ENCODE measurements around the gene METTL22. TPM values are rescaled to one million over a fixed set of nuclear protein-coding genes. Genes with fewer than 3 reads are reported as not detected.

The METTL22 gene
- total and polyA plus RNA-seq, 2 donors from 2014 or later = 12.0 to 26.2 TPM

DNA sequence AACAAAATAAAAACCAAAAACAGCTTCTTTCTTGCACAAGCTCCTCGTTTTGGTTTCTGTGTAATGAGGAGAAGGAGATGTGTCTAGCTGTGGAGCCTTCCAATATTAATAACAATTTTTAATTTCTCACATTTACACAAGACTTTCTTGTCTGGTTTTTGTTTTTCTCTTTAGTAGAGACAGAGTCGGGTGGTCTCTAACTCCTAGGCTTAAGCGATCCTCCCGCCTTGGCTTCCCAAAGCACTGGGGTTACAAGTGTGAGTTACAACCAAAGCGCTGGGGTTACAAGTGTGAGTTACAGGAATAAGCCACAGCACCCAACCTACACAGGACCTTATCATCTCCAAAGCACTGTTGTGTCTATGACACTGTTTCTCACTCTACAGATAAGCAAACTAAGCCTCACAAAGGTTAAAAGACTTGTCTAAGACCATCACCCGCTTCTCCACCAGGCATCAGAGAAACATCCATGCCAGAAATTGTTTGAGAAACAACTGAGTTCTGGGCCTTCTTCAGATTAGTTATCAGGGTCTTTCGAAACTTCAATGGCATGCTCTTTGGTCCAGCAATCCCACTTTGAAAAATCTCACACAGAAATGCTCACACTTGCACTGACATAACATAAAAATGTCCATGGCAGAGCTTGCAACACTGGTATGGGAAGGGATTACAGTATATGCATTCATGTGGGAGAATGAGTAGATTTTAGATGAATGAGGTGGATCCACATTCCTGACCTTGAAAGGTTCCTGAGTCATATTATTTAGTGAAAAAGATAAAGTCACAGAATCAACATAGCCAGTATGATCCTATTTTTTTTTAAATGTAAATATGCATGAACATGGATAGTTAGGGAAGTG, 56.8 kb downstream of the METTL22 start:
- H3K9me3 ChIP-seq (ENCODE audit: control insufficient read depth in 2 of 3, insufficient read depth in 1 of 3, low read length in 3 of 3) = no peaks in the 10 kb centered on the region
- no peak for TF ChIP-seq CTCF (IDR thresholded peaks at IDR 0.05; ENCODE audit: borderline replicate concordance, extremely low read depth, insufficient read depth)
- FAIRE-seq (no peak), DNase-seq (no peak)
- peaks cover 0 to 15% (median 10%) of the 10 kb centered on the region in 3 donors for H3K4me1 ChIP-seq (ENCODE audit: control insufficient read depth in 2 of 3, insufficient read depth in 2 of 3, low read depth in 1 of 3, low read length in 3 of 3)
- H3K27me3 ChIP-seq (ENCODE audit: control insufficient read depth, insufficient read depth, low read length) = no peaks in the 10 kb centered on the region
- intact Hi-C loops (cut with DNase I) = no loop called here
- no peak overlapping the region for H3K27ac ChIP-seq (ENCODE audit: low read depth in 2 of 2, low read length in 2 of 2)
- H3K4me3 ChIP-seq (ENCODE audit: low read length in 3 of 3) = no peak overlapping the region
- no peaks in the 10 kb centered on the region for H3K36me3 ChIP-seq (ENCODE audit: control insufficient read depth in 2 of 3, insufficient read depth in 3 of 3, low read length in 3 of 3)
- H3K9ac ChIP-seq (ENCODE audit: low read length in 3 of 3) = no peak overlapping the region

DNA sequence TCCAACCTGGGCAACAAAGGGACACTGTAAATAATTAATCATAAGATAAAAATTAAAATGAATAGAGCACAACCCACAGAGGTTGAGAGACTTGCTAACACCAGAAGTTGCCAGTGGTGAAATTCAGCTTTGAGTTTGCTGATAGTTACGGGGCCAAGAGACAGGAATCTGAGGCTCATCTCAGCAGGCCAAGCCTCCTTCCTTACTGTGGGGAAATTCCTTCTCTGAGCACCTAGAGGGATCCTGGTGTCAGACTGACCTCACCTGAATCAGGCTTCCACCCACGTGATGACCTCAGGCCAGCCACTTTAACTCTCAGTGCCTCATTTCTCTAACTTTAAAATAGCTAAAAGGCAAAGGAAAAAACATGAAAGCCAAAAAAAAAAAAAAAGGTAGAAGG, 57.7 kb downstream of the METTL22 start:
- no peaks in the 10 kb centered on the region for H3K27me3 ChIP-seq (ENCODE audit: control insufficient read depth, insufficient read depth, low read length)
- H3K9ac ChIP-seq (ENCODE audit: low read length in 3 of 3) = no peak overlapping the region
- FAIRE-seq (no peak), DNase-seq (no peak)
- intact Hi-C loops (cut with DNase I) = no loop called here
- H3K4me1 ChIP-seq (ENCODE audit: control insufficient read depth in 2 of 3, insufficient read depth in 2 of 3, low read depth in 1 of 3, low read length in 3 of 3) = peaks cover 0 to 12% (median 5%) of the 10 kb centered on the region in 3 donors
- no peaks in the 10 kb centered on the region for H3K9me3 ChIP-seq (ENCODE audit: control insufficient read depth in 2 of 3, insufficient read depth in 1 of 3, low read length in 3 of 3)
- no peak overlapping the region for H3K4me3 ChIP-seq (ENCODE audit: low read length in 3 of 3)
- H3K27ac ChIP-seq (ENCODE audit: low read depth in 2 of 2, low read length in 2 of 2) = no peak overlapping the region
- no peak for TF ChIP-seq CTCF (IDR thresholded peaks at IDR 0.05; ENCODE audit: borderline replicate concordance, extremely low read depth, insufficient read depth)
- no peaks in the 10 kb centered on the region for H3K36me3 ChIP-seq (ENCODE audit: control insufficient read depth in 2 of 3, insufficient read depth in 3 of 3, low read length in 3 of 3)

DNA sequence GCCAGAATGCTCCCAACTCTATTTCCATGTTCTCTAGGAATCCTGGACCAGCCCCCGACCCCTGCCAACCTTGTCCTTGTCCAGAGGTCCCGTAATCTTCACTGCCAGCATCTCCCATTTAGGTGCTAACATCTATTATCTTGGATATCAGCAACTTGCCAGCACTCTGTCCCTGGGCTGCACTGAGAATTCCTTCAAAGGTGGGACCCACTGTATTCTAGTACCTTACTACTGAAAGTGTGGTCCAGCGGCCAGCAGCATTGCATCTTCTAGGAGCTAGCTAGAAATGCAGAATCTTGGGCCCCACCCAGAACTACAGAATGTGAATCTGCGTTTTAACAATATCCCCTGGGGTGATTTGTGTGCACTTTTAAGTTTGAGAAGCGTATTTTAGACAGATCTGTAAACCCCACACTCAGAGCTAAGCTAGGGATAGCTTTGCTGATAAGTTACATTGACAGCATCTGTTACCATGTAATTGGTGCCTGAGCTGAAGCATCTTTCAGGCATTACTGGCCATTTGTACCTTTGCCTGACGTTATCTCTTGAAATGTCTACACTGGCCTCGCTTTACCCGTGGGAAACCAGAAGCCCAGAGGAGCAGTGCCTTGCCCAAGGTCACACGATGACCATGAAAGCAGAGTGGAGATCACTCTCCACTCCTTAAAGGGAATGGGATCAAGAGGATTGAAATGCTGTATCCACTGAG, 61.2 kb downstream of the METTL22 start:
- no peak for TF ChIP-seq CTCF (IDR thresholded peaks at IDR 0.05; ENCODE audit: borderline replicate concordance, extremely low read depth, insufficient read depth)
- Histone ChIP-seq H3K27me3 (ENCODE audit: control insufficient read depth, insufficient read depth, low read length) (no peaks in the 10 kb centered on the region), H3K27ac (ENCODE audit: low read depth in 2 of 2, low read length in 2 of 2) (no peak overlapping the region), H3K9me3 (ENCODE audit: control insufficient read depth in 2 of 3, insufficient read depth in 1 of 3, low read length in 3 of 3) (no peaks in the 10 kb centered on the region), H3K4me3 (ENCODE audit: low read length in 3 of 3) (no peak overlapping the region), H3K4me1 (ENCODE audit: control insufficient read depth in 2 of 3, insufficient read depth in 2 of 3, low read depth in 1 of 3, low read length in 3 of 3) (no peaks in the 10 kb centered on the region), H3K9ac (ENCODE audit: low read length in 3 of 3) (no peak overlapping the region), H3K36me3 (ENCODE audit: control insufficient read depth in 2 of 3, insufficient read depth in 3 of 3, low read length in 3 of 3) (no peaks in the 10 kb centered on the region)
- FAIRE-seq (no peak), DNase-seq (no peak)
- intact Hi-C loops (cut with DNase I) = no loop called here
